Left lung (tissue), 10 donors: ENCODE data around the gene OBSCN. TPM values are rescaled to one million over a fixed set of nuclear protein-coding genes. Genes with fewer than 3 reads are reported as not detected.

Experiments
- ATAC-seq: fragments of 200-7000 bp; cut with Tn5 transposase; one replicate; pipeline ENCODE4 v1.9.1; 2020; ENCODE audit warnings: moderate library complexity
- DNase-seq, 4 donors: peaks; one replicate each; pipeline ENCODE4 v3.0.0-alpha.2; 2013 to 2020
- H3K27ac ChIP-seq, 2 donors: fragments of 200-600 bp; sonication (generic) in 1 of 2; one replicate each; pipeline versions ENCODE4 v1.5.0 to v1.8.0; 2020 to 2021
- H3K27me3 ChIP-seq, 2 donors: fragments of 200-600 bp; sonication (generic) in 1 of 2; one replicate each; pipeline versions ENCODE4 v1.5.0 to v1.8.0; 2020 to 2021
- H3K36me3 ChIP-seq, 2 donors: fragments of 200-600 bp; sonication (generic) in 1 of 2; one replicate each; pipeline versions ENCODE4 v1.5.0 to v1.8.0; 2020 to 2021
- H3K4me1 ChIP-seq, 2 donors: fragments of 200-600 bp; one replicate each; pipeline ENCODE4 v1.8.0; 2021
- H3K4me3 ChIP-seq, 2 donors: fragments of 200-600 bp; sonication (generic) in 1 of 2; one replicate each; pipeline versions ENCODE4 v1.5.0 to v1.8.0; 2020 to 2021; ENCODE audit warnings: mild to moderate bottlenecking in 1 of 2
- H3K9me3 ChIP-seq, 2 donors: fragments of 200-600 bp; sonication (generic) in 1 of 2; one replicate each; pipeline versions ENCODE4 v1.5.0 to v1.8.0; 2020 to 2021
- intact Hi-C, 2 donors: fragments of 100-400 bp; cut with DNase I; formaldehyde crosslinking; loops; one replicate each; pipeline versions ENCODE4 v1.11.2 to v1.14.2; 2022
- polyA plus RNA-seq, 6 donors: library from polyadenylated mRNA; unstranded; fragments of 120-200 nt; gene quantifications; one replicate each; pipeline ENCODE4 v1.2.1, GENCODE V29; 2013; ENCODE audit not compliant: insufficient read length in 6 of 6
- total RNA-seq, 2 donors: library from RNA; stranded (reverse); fragmentation: NEBNext Ultra II Directional; extraction: Animal tissue kit (Norgen Biotek cat#: 25700); gene quantifications; one replicate each; pipeline ENCODE4 v1.2.1, GENCODE V29; 2021
- TF ChIP-seq, protein P1 (sequence below), 2 donors: fragments of 200-600 bp; sonication (generic) in 1 of 2; IDR thresholded peaks; one replicate each; pipeline versions ENCODE4 v1.5.0 to v1.8.0; 2021; ENCODE audit warnings: antibody characterized with exemption in 2 of 2
- donor health status: DM: no; HTN: yes; CAD: no.
- donor health status: DM: no; HTN: no; CAD: no.

OBSCN gene
- total and polyA plus RNA-seq, 8 donors: 20.3 to 69.5 (median 47.5) TPM

GRCh38 chr1:228272831-228273571 is 65.2 kb downstream of the OBSCN start:
- no peaks in the 10 kb centered on the region for H3K36me3 ChIP-seq
- ATAC-seq (no peak), DNase-seq (peak in 1 of 4 donors; percentile 69)
- no peak overlapping the region for H3K4me3 ChIP-seq
- intact Hi-C loops: no loop called here
- TF ChIP-seq, protein P1, sequence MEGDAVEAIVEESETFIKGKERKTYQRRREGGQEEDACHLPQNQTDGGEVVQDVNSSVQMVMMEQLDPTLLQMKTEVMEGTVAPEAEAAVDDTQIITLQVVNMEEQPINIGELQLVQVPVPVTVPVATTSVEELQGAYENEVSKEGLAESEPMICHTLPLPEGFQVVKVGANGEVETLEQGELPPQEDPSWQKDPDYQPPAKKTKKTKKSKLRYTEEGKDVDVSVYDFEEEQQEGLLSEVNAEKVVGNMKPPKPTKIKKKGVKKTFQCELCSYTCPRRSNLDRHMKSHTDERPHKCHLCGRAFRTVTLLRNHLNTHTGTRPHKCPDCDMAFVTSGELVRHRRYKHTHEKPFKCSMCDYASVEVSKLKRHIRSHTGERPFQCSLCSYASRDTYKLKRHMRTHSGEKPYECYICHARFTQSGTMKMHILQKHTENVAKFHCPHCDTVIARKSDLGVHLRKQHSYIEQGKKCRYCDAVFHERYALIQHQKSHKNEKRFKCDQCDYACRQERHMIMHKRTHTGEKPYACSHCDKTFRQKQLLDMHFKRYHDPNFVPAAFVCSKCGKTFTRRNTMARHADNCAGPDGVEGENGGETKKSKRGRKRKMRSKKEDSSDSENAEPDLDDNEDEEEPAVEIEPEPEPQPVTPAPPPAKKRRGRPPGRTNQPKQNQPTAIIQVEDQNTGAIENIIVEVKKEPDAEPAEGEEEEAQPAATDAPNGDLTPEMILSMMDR (IDR thresholded peaks at IDR 0.05): no peak
- H3K27ac ChIP-seq: no peak overlapping the region
- H3K9me3 ChIP-seq: no peaks in the 10 kb centered on the region
- H3K4me1 ChIP-seq: peaks cover 0 to 14% of the 10 kb centered on the region in 2 donors
- H3K27me3 ChIP-seq: peaks cover 0 to 8% of the 10 kb centered on the region in 2 donors

- peaks cover 0 to 8% of the 10 kb centered on the region in 2 donors for H3K27me3 ChIP-seq
- TF ChIP-seq, protein P1 (IDR thresholded peaks at IDR 0.05): no peak
- intact Hi-C loops: no loop called here
- no peak overlapping the region for H3K4me3 ChIP-seq
- peaks cover 0 to 14% of the 10 kb centered on the region in 2 donors for H3K4me1 ChIP-seq
- no peak overlapping the region for H3K27ac ChIP-seq
- no peaks in the 10 kb centered on the region for H3K9me3 ChIP-seq
- DNase-seq (peak in 1 of 4 donors; percentile 76), ATAC-seq (no peak)
- H3K36me3 ChIP-seq: peaks cover 0 to 4% of the 10 kb centered on the region in 2 donors
Measured at GRCh38 chr1:228273720-228274451, 66.0 kb downstream of the OBSCN start.

DNA sequence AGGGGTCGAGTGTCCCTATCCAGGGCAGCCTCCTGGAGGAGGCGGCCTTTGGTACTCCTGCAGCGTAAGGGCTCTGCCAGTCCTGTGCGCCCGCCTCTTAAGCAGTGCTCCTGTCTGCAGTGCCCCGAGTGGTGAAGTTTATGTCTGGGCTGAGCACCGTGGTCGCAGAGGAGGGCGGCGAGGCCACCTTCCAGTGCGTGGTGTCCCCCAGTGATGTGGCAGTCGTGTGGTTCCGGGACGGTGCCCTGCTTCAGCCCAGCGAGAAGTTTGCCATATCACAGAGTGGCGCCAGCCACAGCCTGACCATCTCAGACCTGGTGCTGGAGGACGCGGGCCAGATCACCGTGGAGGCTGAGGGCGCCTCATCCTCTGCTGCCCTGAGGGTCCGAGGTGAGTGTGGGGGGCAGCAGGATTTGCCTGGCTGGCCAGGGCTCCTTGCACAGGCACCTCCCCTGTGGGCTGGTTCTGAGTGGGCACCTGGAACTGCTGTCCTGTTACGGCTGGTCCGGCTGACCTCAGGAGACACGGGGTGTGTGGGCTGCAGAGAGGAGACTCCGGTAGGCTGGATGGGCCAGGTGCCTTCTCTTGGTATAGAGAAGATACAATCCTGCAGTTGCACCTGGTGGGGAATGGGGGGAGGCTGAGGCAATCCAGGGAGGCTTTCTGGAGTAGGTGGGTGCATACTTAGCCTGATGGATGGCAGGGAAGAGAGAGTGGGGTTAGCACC is 66.8 kb downstream of the OBSCN start:
- H3K4me1 ChIP-seq: peaks cover 0 to 14% of the 10 kb centered on the region in 2 donors
- no peak overlapping the region for H3K27ac ChIP-seq
- TF ChIP-seq, protein P1 (IDR thresholded peaks at IDR 0.05): no peak
- peaks cover 0 to 8% of the 10 kb centered on the region in 2 donors for H3K27me3 ChIP-seq
- peak in 1 of 4 donors; percentile 70 for DNase-seq
- intact Hi-C loops: no loop called here
- H3K4me3 ChIP-seq: peak overlapping the region in 1 of 2 donors; percentile 60
- no peaks in the 10 kb centered on the region for H3K9me3 ChIP-seq
- ATAC-seq: no peak
- peaks cover 0 to 8% of the 10 kb centered on the region in 2 donors for H3K36me3 ChIP-seq

- peak overlapping the region in 1 of 2 donors; percentile 73 for H3K27ac ChIP-seq
- intact Hi-C loops: no loop called here
- TF ChIP-seq, protein P1 (IDR thresholded peaks at IDR 0.05): no peak
Measured at GRCh38 chr1:228275179-228275429, 67.3 kb downstream of the OBSCN start.

More at GRCh38 chr1:228275179-228275429, 67.3 kb downstream of the OBSCN start:
- Histone ChIP-seq H3K36me3 (peaks cover 0 to 10% of the 10 kb centered on the region in 2 donors), H3K27me3 (peaks cover 0 to 8% of the 10 kb centered on the region in 2 donors), H3K4me3 (peak overlapping the region; percentile 56 to 60), H3K4me1 (peaks cover 0 to 14% of the 10 kb centered on the region in 2 donors), H3K9me3 (no peaks in the 10 kb centered on the region)
- no peak for ATAC-seq
- DNase-seq: no peak
